ENCODE measurements around the gene LAMB1. TPM values are rescaled to one million over a fixed set of nuclear protein-coding genes. Genes with fewer than 3 reads are reported as not detected.
"Not testable (repeated sequence)": the region's sequence is repeated elsewhere in the genome, so short reads cannot be mapped to it uniquely, and the experiment has no call there.

LAMB1 gene
- total RNA-seq, 2 experiments from 2014 or later, result not detected

DNA sequence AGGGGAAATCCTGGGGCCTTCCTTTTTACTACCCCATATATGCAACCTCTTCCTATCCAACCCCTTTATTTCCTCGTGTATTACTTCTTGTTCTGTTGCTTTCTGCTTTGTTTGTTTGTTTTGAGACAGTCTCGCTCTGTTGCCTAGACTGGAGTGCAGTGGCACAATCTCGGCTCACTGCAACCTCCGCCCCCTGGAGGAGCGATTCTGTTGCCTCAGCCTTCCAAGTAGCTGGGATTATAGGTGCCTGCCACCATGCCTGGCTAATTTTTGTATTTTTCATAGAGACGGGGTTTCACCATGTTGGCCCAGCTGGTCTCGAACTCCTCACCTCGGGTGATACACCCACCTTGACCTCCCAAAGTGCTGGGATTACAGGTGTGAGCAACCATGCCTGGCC is 30.3 kb upstream of the LAMB1 start:
- H3K27me3 Mint-ChIP-seq; H3K4me3 Mint-ChIP-seq; DNase-seq; H3K27ac Mint-ChIP-seq; H3K9me3 Mint-ChIP-seq; H3K36me3 Mint-ChIP-seq (ENCODE audit: low read depth); H3K4me1 Mint-ChIP-seq: not testable (repeated sequence)
- POLR2A ChIA-PET, result interaction anchor here (0.7 kb wide), 1 partner anchor 25 kb away, joined by 5 read pairs; no protein-coding TSS in a partner anchor
- CTCF ChIA-PET, result interaction anchor here (0.6 kb wide), 1 partner anchor 25 kb away, joined by 3 read pairs; no protein-coding TSS in a partner anchor

DNA sequence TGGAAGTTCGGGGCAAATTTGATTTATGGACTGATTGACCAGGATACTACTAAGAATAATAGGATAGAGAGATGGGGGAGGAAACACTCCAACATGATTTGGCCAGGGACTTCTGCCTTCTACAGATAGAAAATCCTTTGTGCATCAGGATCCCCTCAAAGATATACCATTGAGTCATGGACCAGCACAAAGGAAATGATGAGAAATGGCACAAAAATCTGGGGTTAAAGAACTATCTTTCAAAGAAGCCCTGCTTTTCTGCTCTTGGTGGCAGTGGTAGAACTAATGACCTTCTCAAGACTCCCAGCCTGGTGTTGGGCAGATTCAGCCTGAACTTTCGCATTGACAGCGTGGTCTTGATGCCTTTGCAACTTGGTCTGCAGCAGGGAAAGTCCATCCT is 27.6 kb upstream of the LAMB1 start:
- Mint-ChIP-seq H3K27me3 (no peaks in the 10 kb centered on the region), H3K4me3 (no peak overlapping the region), H3K4me1 (no peaks in the 10 kb centered on the region), H3K27ac (no peak overlapping the region), H3K9me3 (no peaks in the 10 kb centered on the region), H3K36me3 (ENCODE audit: low read depth) (no peaks in the 10 kb centered on the region)
- ChIA-PET CTCF (interaction anchor here (0.7 kb wide), 1 partner anchor 404 kb away, joined by 5 read pairs; no protein-coding TSS in a partner anchor), POLR2A (no interaction called here)
- DNase-seq, result no peak

- Mint-ChIP-seq H3K9me3 (no peaks in the 10 kb centered on the region), H3K36me3 (ENCODE audit: low read depth) (no peaks in the 10 kb centered on the region), H3K4me3 (no peak overlapping the region), H3K4me1 (no peaks in the 10 kb centered on the region), H3K27me3 (peaks cover 3% of the 10 kb centered on the region), H3K27ac (no peak overlapping the region)
- no peak for DNase-seq
- CTCF ChIA-PET, result no interaction called here
- POLR2A ChIA-PET, result no interaction called here
Observed at GRCh38 chr7:108029034-108029433, 26.1 kb upstream of the LAMB1 start.

DNA sequence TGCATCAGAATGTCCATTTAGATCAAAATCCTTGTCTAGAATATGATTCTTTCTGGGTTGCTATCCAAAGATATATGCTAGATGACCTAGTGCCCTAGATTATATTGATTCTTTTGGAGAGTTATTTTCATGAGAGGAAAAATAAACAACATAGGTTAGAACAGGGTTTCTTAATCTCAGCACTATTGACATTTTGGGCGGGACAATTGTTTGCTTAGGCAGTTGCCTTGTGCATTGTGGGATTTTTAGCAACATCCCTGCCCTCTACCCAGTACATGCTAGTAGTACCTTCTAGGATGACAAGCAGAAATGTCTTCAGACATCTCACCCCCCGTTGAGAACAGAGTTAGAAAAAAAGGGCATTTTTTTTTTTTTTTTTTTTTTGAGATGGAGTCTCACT is 25.1 kb upstream of the LAMB1 start:
- Mint-ChIP-seq H3K4me3 (no peak overlapping the region), H3K27ac (no peak overlapping the region), H3K27me3 (peaks cover 6% of the 10 kb centered on the region), H3K9me3 (no peaks in the 10 kb centered on the region), H3K4me1 (no peaks in the 10 kb centered on the region), H3K36me3 (ENCODE audit: low read depth) (no peaks in the 10 kb centered on the region)
- CTCF ChIA-PET, result no interaction called here
- POLR2A ChIA-PET, result no interaction called here
- no peak for DNase-seq

GRCh38 chr7:108027239-108027638 is 24.3 kb upstream of the LAMB1 start:
- CTCF ChIA-PET, result interaction anchor here (0.6 kb wide), 1 partner anchor 308 kb away, joined by 3 read pairs; no protein-coding TSS in a partner anchor
- Mint-ChIP-seq H3K27me3 (peaks cover 9% of the 10 kb centered on the region), H3K27ac (no peak overlapping the region), H3K9me3 (no peaks in the 10 kb centered on the region), H3K4me1 (no peaks in the 10 kb centered on the region), H3K36me3 (ENCODE audit: low read depth) (no peaks in the 10 kb centered on the region), H3K4me3 (no peak overlapping the region)
- POLR2A ChIA-PET, result no interaction called here
- no peak for DNase-seq

- Mint-ChIP-seq H3K4me3 (no peak overlapping the region), H3K27me3 (peaks cover 9% of the 10 kb centered on the region), H3K27ac (no peak overlapping the region), H3K9me3 (no peaks in the 10 kb centered on the region), H3K36me3 (ENCODE audit: low read depth) (no peaks in the 10 kb centered on the region), H3K4me1 (no peaks in the 10 kb centered on the region)
- POLR2A ChIA-PET, result no interaction called here
- CTCF ChIA-PET, result interaction anchor here (0.6 kb wide), 1 partner anchor 307 kb away, joined by 3 read pairs; no protein-coding TSS in a partner anchor
- DNase-seq, result no peak
Observed at GRCh38 chr7:108026647-108027046, 23.7 kb upstream of the LAMB1 start.

- no peaks in the 10 kb centered on the region for H3K9me3 Mint-ChIP-seq
- ChIA-PET POLR2A (no interaction called here), CTCF (no interaction called here)
- H3K27ac Mint-ChIP-seq, result no peak overlapping the region
- H3K36me3 Mint-ChIP-seq (ENCODE audit: low read depth), result no peaks in the 10 kb centered on the region
- peaks cover 9% of the 10 kb centered on the region for H3K27me3 Mint-ChIP-seq
- DNase-seq, result no peak
- no peaks in the 10 kb centered on the region for H3K4me1 Mint-ChIP-seq
- no peak overlapping the region for H3K4me3 Mint-ChIP-seq
Observed at GRCh38 chr7:108026116-108026515, 23.2 kb upstream of the LAMB1 start.

- Mint-ChIP-seq H3K4me3 (no peak overlapping the region), H3K27ac (no peak overlapping the region), H3K4me1 (no peaks in the 10 kb centered on the region), H3K27me3 (peaks cover 12% of the 10 kb centered on the region), H3K36me3 (ENCODE audit: low read depth) (no peaks in the 10 kb centered on the region), H3K9me3 (no peaks in the 10 kb centered on the region)
- DNase-seq, result no peak
- ChIA-PET POLR2A (no interaction called here), CTCF (interaction anchor here (0.5 to 0.7 kb wide), 2 partner anchors 8 to 429 kb away, joined by 3 read pairs; no protein-coding TSS in a partner anchor)
Observed at GRCh38 chr7:108024538-108024937, 21.6 kb upstream of the LAMB1 start.

- Mint-ChIP-seq H3K4me1 (no peaks in the 10 kb centered on the region), H3K27me3 (peaks cover 12% of the 10 kb centered on the region), H3K27ac (no peak overlapping the region), H3K4me3 (no peak overlapping the region), H3K36me3 (ENCODE audit: low read depth) (no peaks in the 10 kb centered on the region), H3K9me3 (no peaks in the 10 kb centered on the region)
- ChIA-PET POLR2A (no interaction called here), CTCF (no interaction called here)
- DNase-seq, result no peak
Observed at GRCh38 chr7:108020585-108020984, 17.6 kb upstream of the LAMB1 start.

DNA sequence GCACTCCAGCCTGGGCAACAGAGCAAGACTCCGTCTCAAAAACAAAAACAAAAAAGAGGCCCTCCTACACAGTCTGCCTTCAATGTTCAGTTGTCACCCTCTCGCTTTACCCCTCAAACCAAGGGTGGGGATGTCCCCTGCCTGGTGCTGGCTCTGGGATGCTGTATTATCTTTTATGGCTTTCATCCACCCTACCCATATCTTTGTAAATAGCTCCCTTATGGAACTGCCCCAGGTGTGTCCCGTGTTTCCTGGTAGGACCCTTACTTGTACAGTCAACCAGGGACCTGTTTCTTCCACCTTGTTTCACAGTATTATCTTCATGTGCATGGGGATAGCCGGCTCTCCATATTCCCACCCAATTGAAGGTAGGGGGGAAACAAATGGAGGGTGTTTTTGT is 15.7 kb upstream of the LAMB1 start:
- Mint-ChIP-seq H3K9me3 (no peaks in the 10 kb centered on the region), H3K36me3 (ENCODE audit: low read depth) (no peaks in the 10 kb centered on the region), H3K4me3 (no peak overlapping the region), H3K4me1 (no peaks in the 10 kb centered on the region), H3K27ac (no peak overlapping the region), H3K27me3 (peaks cover 6% of the 10 kb centered on the region)
- POLR2A ChIA-PET, result no interaction called here
- no peak for DNase-seq
- CTCF ChIA-PET, result no interaction called here

GRCh38 chr7:108017776-108018151 is 14.8 kb upstream of the LAMB1 start:
- H3K27ac Mint-ChIP-seq, result no peak overlapping the region
- no peak for DNase-seq
- POLR2A ChIA-PET, result no interaction called here
- H3K9me3 Mint-ChIP-seq, result no peaks in the 10 kb centered on the region
- no peaks in the 10 kb centered on the region for H3K36me3 Mint-ChIP-seq (ENCODE audit: low read depth)
- CTCF ChIA-PET, result interaction anchor here (1.1 kb wide), 1 partner anchor 11 kb away, joined by 3 read pairs; no protein-coding TSS in a partner anchor
- H3K27me3 Mint-ChIP-seq, result peaks cover 4% of the 10 kb centered on the region
- H3K4me3 Mint-ChIP-seq, result no peak overlapping the region
- H3K4me1 Mint-ChIP-seq, result no peaks in the 10 kb centered on the region

DNA sequence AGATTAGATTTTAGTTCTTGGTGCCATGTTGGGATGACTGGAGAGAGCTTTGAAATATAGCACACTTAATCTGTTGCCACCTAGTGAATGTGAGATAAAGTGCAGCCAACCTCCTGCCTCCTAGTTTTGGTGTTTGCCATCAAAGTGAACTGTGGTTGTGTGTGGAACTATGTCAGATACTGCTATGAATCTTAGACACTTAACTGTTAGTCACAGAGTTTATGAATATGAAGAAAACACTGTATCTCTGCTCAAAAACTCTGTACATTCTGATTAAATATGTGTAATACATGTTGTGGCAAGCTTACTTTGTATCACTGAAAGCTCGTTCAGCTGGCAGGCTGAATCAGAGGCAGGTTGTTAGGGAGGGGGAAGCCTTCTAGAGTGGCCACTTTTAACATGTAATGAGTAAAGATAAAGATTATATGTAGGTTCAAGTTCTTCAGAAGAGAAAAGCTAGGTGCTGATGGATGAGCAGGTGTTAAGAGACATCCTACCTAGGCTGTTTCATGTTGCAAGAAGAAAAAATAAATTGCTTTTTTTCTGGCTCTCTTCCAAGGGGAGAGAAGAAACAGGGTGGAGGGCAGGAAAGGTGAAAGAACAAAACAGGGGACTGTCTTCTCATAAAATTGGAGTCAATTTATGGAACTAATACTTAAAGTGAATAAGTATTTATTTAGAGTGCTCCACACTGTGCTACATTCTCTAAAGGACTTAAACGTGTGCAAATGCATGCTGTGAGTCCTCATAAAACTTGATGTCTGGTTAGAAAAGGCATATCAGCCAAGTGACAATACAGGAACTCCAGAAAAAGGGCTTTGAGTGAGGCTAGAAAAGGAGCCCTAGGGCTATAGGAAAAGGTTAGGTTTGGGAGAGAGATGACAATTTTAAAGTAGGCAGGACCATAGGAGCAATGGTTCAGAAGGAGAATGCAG is 14.1 kb upstream of the LAMB1 start:
- Mint-ChIP-seq H3K27me3 (peaks cover 7% of the 10 kb centered on the region), H3K4me3 (no peak overlapping the region), H3K4me1 (no peaks in the 10 kb centered on the region), H3K27ac (no peak overlapping the region), H3K9me3 (no peaks in the 10 kb centered on the region), H3K36me3 (ENCODE audit: low read depth) (no peaks in the 10 kb centered on the region)
- POLR2A ChIA-PET, result no interaction called here
- CTCF ChIA-PET, result interaction anchor here (1.1 kb wide), 1 partner anchor 11 kb away, joined by 3 read pairs; no protein-coding TSS in a partner anchor
- DNase-seq, result no peak

DNA sequence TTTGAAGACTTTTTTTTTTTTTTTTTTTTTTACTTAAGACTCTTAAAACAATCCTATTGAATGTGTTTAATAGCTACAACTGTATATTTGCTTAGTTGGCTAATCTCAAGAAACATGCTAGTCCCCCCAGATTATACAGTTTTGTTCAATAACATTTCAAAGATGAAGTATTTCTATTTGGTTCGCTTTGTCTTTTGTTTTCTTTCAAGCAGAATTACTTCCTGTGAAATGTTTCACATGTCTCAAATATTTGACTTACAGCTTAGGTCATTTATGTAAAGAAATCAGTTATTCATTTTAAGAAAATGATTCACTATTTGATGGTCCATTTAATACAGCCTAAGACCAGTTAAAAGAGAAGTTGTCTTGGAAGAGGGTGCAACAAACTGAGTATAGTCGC is 12.8 kb upstream of the LAMB1 start:
- H3K27ac Mint-ChIP-seq, result no peak overlapping the region
- ChIA-PET CTCF (interaction anchor here (0.7 to 1.9 kb wide), 2 partner anchors 14 to 21 kb away, joined by 5 to 9 read pairs; partner anchors contain the start of gene LAMB1), POLR2A (no interaction called here)
- no peaks in the 10 kb centered on the region for H3K36me3 Mint-ChIP-seq (ENCODE audit: low read depth)
- no peak for DNase-seq
- H3K9me3 Mint-ChIP-seq, result no peaks in the 10 kb centered on the region
- H3K4me1 Mint-ChIP-seq, result no peaks in the 10 kb centered on the region
- H3K4me3 Mint-ChIP-seq, result no peak overlapping the region
- peaks cover 7% of the 10 kb centered on the region for H3K27me3 Mint-ChIP-seq
